ENCODE measurements around the gene WWOX. TPM values are rescaled to one million over a fixed set of nuclear protein-coding genes. Genes with fewer than 3 reads are reported as not detected.

The WWOX gene
- total and polyA plus RNA-seq, 2 donors (not counting 3 experiments of a cell fraction or from before 2014, with no cell fraction given): 6.2 to 12.5 TPM

- Histone ChIP-seq H2AFZ (ENCODE audit: low read depth, low read length) (no peak overlapping the region), H3K4me2 (ENCODE audit: insufficient read depth, low read length) (no peak overlapping the region), H3K9me3 (replicated peaks; ENCODE audit: control insufficient read depth, insufficient read depth, low read length) (no peaks in the 10 kb centered on the region), H3K36me3 (ENCODE audit: control insufficient read depth in 2 of 2, extremely low read depth in 1 of 2, insufficient read depth in 2 of 2, low read length in 2 of 2) (no peaks in the 10 kb centered on the region), H4K20me1 (replicated peaks; ENCODE audit: control insufficient read depth, extremely low read depth, insufficient read depth, low read length) (no peaks in the 10 kb centered on the region), H3K4me3 (replicated peaks in 1 of 3; ENCODE audit: insufficient read depth in 1 of 3, low read depth in 1 of 3, low read length in 3 of 3) (no peak overlapping the region), H3K27ac (ENCODE audit: insufficient read depth, low read depth, low read length) (no peak overlapping the region), H3K9ac (replicated peaks; ENCODE audit: extremely low read depth, insufficient read depth, low read length) (no peak overlapping the region), H3K27me3 (ENCODE audit: control insufficient read depth in 2 of 2, insufficient read depth in 2 of 2, low read length in 2 of 2) (no peaks in the 10 kb centered on the region), H3K79me2 (ENCODE audit: control insufficient read depth, insufficient read depth, low read length) (no peaks in the 10 kb centered on the region), H3K4me1 (ENCODE audit: control insufficient read depth, extremely low read depth, insufficient read depth, low read length) (no peaks in the 10 kb centered on the region), H3K9me1 (replicated peaks; ENCODE audit: control insufficient read depth, extremely low read depth, insufficient read depth, low read length) (no peaks in the 10 kb centered on the region)
- dilution Hi-C loops (cut with MboI; ENCODE audit: extremely low pct_ligation_motif_present, low sequenced_read_pairs) (no loop called here), intact Hi-C loops (cut with micrococcal nuclease) (no loop called here)
- FAIRE-seq (no peak), DNase-seq (ENCODE audit: low read depth, low spot score) (no peak)
- no TSS peak for BruUV-seq (replicated peaks)
- ChIA-PET CTCF (no interaction called here), POLR2A (no interaction called here)
- TF ChIP-seq CTCF (IDR thresholded peaks at IDR 0.05; ENCODE audit: extremely low read depth in 1 of 2, insufficient read depth in 1 of 2, low read depth in 1 of 2, low read length in 2 of 2) (no peak), FOS (IDR thresholded peaks at IDR 0.05; ENCODE audit: borderline replicate concordance, insufficient read depth, low read length) (no peak), POLR2AphosphoS5 (IDR thresholded peaks at IDR 0.05; ENCODE audit: insufficient read depth, low read depth, low read length) (no peak), GATA2 (IDR thresholded peaks at IDR 0.05; ENCODE audit: insufficient read depth, insufficient read length, low read depth, low read length) (no peak), EZH2 (IDR thresholded peaks at IDR 0.05; ENCODE audit: borderline replicate concordance, low read depth, low read length, severe bottlenecking) (no peak), MYC (IDR thresholded peaks at IDR 0.05; ENCODE audit: low read depth, low read length) (no peak), JUN (IDR thresholded peaks at IDR 0.05; ENCODE audit: borderline replicate concordance, insufficient read depth, insufficient read length, low read depth) (no peak), POLR2A (IDR thresholded peaks at IDR 0.05; ENCODE audit: low read depth, low read length) (no peak)
- TF ChIP-seq, protein P1, sequence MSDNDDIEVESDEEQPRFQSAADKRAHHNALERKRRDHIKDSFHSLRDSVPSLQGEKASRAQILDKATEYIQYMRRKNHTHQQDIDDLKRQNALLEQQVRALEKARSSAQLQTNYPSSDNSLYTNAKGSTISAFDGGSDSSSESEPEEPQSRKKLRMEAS (IDR thresholded peaks at IDR 0.05; ENCODE audit: insufficient read depth, insufficient read length): no peak
These were observed 330.8 kb downstream of the WWOX start for GRCh38 chr16:78430281-78430680.
